K562 (cell line): ENCODE data around the gene APOL3.

Source experiments
- FOXA1 ChIP-seq: fragments of 450-650 bp; IDR thresholded peaks from 2 replicates; pipeline ENCODE4 v1.6.1; 2016; ENCODE audit warnings: mild to moderate bottlenecking, borderline replicate concordance
- POLR2AphosphoS5 ChIP-seq: IDR thresholded peaks from 2 replicates; pipeline ENCODE4 v1.6.1; 2011; ENCODE audit warnings: mild to moderate bottlenecking, low read depth, low read length, moderate library complexity; ENCODE audit not compliant: control insufficient read depth, insufficient read depth
- U2AF1 ChIP-seq: fragments of 200-400 bp; formaldehyde crosslinking; optimal IDR thresholded peaks from 2 replicates; pipeline ENCODE3; 2017; ENCODE audit warnings: mild to moderate bottlenecking, low read depth, low read length, moderate library complexity
- ZNF311 ChIP-seq: fragments of 250-450 bp; sonication (Bioruptor Pico); IDR thresholded peaks from 2 replicates; pipeline ENCODE4 v1.4.0; 2020; ENCODE audit warnings: mild to moderate bottlenecking, moderate library complexity
- TF ChIP-seq, protein P1 (sequence below): sonication (generic); formaldehyde crosslinking; IDR thresholded peaks from 2 replicates; pipeline ENCODE4 v1.8.0; 2022; ENCODE audit warnings: mild to moderate bottlenecking, missing genetic modification reagents
- TF ChIP-seq, protein P2 (sequence below): sonication (generic); formaldehyde crosslinking; IDR thresholded peaks from 2 replicates; pipeline ENCODE4 v1.8.1; 2023; ENCODE audit warnings: mild to moderate bottlenecking, missing genetic modification reagents, moderate library complexity
- TF ChIP-seq, protein P3 (sequence below), 2 experiments: fragments of 450-650 bp in 1 of 2; IDR thresholded peaks; 2 replicates each; pipeline ENCODE4 v1.6.1; 2011 to 2017; ENCODE audit warnings: low read depth in 2 of 2, antibody characterized with exemption in 1 of 2, borderline replicate concordance in 1 of 2, low read length in 1 of 2, mild to moderate bottlenecking in 1 of 2, mixed read lengths in 1 of 2; ENCODE audit not compliant: control insufficient read depth in 1 of 2

DNA sequence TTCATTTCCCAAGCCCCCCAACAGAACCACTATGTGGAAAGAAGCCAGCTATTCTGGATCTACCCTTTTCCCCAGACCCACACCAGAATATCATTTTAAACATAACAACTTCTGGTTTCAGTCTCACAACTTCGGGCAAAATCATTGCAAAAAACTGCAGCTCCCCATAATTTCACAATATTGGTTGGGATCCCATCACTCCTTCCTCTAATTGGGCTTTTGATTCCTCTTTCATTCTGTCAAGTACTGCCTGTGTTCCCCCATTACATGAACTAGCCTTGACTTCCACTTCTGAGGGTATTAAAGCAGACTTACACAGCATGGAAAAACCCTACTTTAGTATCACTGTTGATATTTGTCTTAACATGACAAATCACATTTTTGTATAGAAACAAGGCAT, 4.1 kb upstream of the APOL3 start:
- TF ChIP-seq POLR2AphosphoS5 = no peak
- no peak for TF ChIP-seq ZNF311
- TF ChIP-seq U2AF1 = no peak
- TF ChIP-seq, protein P1, sequence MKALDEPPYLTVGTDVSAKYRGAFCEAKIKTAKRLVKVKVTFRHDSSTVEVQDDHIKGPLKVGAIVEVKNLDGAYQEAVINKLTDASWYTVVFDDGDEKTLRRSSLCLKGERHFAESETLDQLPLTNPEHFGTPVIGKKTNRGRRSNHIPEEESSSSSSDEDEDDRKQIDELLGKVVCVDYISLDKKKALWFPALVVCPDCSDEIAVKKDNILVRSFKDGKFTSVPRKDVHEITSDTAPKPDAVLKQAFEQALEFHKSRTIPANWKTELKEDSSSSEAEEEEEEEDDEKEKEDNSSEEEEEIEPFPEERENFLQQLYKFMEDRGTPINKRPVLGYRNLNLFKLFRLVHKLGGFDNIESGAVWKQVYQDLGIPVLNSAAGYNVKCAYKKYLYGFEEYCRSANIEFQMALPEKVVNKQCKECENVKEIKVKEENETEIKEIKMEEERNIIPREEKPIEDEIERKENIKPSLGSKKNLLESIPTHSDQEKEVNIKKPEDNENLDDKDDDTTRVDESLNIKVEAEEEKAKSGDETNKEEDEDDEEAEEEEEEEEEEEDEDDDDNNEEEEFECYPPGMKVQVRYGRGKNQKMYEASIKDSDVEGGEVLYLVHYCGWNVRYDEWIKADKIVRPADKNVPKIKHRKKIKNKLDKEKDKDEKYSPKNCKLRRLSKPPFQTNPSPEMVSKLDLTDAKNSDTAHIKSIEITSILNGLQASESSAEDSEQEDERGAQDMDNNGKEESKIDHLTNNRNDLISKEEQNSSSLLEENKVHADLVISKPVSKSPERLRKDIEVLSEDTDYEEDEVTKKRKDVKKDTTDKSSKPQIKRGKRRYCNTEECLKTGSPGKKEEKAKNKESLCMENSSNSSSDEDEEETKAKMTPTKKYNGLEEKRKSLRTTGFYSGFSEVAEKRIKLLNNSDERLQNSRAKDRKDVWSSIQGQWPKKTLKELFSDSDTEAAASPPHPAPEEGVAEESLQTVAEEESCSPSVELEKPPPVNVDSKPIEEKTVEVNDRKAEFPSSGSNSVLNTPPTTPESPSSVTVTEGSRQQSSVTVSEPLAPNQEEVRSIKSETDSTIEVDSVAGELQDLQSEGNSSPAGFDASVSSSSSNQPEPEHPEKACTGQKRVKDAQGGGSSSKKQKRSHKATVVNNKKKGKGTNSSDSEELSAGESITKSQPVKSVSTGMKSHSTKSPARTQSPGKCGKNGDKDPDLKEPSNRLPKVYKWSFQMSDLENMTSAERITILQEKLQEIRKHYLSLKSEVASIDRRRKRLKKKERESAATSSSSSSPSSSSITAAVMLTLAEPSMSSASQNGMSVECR = no peak
- TF ChIP-seq, protein P2, sequence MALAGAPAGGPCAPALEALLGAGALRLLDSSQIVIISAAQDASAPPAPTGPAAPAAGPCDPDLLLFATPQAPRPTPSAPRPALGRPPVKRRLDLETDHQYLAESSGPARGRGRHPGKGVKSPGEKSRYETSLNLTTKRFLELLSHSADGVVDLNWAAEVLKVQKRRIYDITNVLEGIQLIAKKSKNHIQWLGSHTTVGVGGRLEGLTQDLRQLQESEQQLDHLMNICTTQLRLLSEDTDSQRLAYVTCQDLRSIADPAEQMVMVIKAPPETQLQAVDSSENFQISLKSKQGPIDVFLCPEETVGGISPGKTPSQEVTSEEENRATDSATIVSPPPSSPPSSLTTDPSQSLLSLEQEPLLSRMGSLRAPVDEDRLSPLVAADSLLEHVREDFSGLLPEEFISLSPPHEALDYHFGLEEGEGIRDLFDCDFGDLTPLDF (CRISPR knock-in tag) = no peak
- TF ChIP-seq FOXA1 = no peak
- TF ChIP-seq, protein P3, sequence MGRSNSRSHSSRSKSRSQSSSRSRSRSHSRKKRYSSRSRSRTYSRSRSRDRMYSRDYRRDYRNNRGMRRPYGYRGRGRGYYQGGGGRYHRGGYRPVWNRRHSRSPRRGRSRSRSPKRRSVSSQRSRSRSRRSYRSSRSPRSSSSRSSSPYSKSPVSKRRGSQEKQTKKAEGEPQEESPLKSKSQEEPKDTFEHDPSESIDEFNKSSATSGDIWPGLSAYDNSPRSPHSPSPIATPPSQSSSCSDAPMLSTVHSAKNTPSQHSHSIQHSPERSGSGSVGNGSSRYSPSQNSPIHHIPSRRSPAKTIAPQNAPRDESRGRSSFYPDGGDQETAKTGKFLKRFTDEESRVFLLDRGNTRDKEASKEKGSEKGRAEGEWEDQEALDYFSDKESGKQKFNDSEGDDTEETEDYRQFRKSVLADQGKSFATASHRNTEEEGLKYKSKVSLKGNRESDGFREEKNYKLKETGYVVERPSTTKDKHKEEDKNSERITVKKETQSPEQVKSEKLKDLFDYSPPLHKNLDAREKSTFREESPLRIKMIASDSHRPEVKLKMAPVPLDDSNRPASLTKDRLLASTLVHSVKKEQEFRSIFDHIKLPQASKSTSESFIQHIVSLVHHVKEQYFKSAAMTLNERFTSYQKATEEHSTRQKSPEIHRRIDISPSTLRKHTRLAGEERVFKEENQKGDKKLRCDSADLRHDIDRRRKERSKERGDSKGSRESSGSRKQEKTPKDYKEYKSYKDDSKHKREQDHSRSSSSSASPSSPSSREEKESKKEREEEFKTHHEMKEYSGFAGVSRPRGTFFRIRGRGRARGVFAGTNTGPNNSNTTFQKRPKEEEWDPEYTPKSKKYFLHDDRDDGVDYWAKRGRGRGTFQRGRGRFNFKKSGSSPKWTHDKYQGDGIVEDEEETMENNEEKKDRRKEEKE (IDR thresholded peaks at IDR 0.05; ENCODE audit: borderline replicate concordance in 1 of 2, control insufficient read depth in 1 of 2, low read depth in 2 of 2, low read length in 1 of 2) = no peak
